ENCODE measurements around the gene DEPDC5.
"Not testable (repeated sequence)": the region's sequence is repeated elsewhere in the genome, so short reads cannot be mapped to it uniquely, and the experiment has no call there.

Gene DEPDC5

GRCh38 chr22:31749636-31750364, 4.0 kb upstream of the DEPDC5 start, which contains the start of gene PRR14L:
Gene PRR14L, minus strand, starts transcription at chr22:31750132. Its CDS starts 11,272 bp downstream, at chr22:31738860.
- peak; percentile 95 for DNase-seq (ENCODE audit: low read depth)

GRCh38 chr22:31750365-31751284, 3.2 kb upstream of the DEPDC5 start:
- DNase-seq (ENCODE audit: low read depth) = no peak

DNA sequence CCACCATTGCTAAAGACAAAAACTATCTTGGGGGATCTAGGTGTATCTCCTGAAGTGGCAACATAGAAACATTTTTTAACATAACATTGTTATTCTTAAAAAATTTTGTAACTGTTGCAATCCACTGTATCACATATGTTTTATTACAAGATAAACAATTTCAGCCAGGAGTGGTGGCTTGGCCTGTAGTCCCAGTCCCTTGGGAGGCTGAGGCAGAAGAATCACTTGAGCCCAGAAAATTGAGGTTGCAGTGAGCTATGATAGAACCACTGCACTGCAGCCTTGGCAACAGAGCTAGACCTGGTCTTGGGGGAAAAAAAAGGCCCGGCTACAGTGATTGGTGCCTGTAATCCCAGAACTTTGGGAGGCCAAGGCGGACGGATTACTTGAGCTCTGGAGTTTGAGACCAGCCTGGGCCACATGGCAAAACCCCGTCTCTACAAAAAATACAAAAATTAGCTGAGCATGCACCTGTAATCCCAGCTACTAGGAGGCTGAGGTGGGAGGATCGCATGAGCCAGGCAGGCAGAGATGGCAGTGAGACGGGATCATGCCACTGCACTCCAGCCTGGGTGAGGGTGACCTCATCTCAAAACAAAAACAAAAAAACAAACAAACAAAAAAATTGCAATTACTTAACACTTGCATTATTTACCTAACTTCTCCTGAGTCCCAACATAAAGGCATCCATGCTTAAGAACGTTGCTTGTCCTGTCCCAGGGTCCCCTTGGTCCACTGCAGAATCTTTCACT, 1.5 kb upstream of the DEPDC5 start:
- DNase-seq (ENCODE audit: low read depth) = no peak

DNA sequence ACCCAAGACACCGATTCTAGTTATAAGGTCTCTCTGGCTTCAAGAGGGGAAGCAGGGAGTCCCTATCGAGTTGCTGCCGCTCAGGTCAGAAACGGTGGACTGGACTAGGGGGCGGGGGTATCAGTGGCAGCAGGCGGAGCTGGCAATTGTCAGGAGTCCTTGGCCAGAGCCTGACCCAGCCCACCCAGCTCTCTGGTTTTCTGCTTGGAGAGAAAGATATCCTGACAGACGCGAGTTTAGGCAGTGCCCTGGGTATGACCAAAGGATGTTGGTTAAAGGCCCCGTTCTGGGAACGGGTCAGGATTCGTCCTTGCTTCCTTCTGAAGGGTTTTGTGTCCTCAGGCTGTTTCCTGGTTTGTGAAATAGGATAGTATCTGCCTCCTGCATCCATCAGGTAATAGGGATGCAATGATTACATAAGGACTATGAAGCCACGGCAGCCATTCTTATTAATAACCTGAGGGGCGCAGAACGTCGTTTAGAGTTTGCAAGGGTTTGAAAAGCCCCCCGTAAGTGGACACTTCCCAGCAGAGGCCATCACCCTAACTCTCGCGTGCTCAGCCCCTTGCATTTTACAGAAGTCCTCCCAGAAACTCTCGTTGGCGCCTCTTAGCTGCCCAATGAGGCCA, 700 bp upstream of the DEPDC5 start:
- peak; percentile 60 for DNase-seq (ENCODE audit: low read depth)

DNA sequence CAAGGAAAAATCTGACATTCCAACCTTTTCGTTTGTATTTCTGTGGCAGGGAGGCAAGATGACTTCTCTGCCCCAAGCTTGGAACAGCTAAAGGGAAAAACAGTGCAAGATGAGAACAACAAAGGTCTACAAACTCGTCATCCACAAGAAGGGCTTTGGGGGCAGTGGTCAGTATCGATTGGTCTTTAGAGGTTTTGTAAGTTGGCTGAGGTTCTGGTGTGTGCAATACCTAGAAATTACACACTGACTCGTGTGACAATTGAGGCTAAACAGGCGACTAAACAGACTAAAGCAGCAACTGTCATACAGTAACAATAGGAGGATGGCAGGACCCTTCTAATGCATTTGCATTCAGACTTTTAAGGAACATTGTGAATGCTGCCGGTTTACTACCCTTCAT, 994 bp downstream of the DEPDC5 start:
- no peak for DNase-seq (ENCODE audit: low read depth)

- DNase-seq (ENCODE audit: low read depth) = no peak
These were observed 3.4 kb downstream of the DEPDC5 start for GRCh38 chr22:31757265-31757664.

GRCh38 chr22:31758860-31759259, 5.0 kb downstream of the DEPDC5 start:
- not testable (repeated sequence) for DNase-seq (ENCODE audit: low read depth)

- DNase-seq (ENCODE audit: low read depth) = no peak
These were observed 11.0 kb downstream of the DEPDC5 start for GRCh38 chr22:31764785-31765184.

- no peak for DNase-seq (ENCODE audit: low read depth)
These were observed 14.7 kb downstream of the DEPDC5 start for GRCh38 chr22:31768422-31769059.

DNA sequence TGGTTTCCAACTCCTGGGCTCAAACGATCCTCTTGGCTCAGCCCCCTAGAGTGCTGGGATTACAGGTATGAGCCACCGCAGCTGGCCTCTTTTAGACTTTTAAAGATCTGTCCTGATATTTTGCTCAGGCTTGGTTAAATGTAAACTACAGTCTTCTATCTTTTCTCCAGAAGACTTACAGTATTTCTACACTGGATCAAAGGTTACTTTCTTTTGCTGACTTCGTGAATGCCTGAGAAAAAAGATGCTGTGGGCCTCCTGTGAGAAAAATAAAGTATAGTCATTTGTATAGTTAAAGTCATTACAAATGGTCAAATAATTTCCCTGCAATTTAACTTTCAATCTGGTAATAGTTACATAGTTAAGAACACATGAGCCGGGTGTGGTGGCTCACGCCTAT, 19.6 kb downstream of the DEPDC5 start:
- no peak for DNase-seq (ENCODE audit: low read depth)

- DNase-seq (ENCODE audit: low read depth) = no peak
These were observed 22.4 kb downstream of the DEPDC5 start for GRCh38 chr22:31776231-31776630.

DNA sequence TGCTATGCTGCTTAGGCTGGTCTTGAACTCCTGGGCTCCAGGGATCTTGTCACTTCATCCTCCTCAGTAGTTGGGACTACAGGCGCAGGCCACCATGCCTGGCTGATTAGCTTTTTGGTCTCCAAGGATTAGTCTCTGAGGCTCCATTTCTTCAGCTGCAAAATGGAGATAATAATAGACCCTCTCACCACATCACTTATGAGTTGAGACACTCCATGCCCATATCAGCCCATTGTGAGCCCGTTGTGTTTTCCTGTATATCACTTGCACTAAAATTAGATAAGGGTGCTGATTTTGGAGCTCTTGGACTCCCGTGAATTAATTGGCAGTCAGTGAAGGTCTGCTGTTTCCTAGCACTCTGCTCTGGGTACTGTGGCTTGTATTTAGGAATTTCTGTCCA, 36.0 kb downstream of the DEPDC5 start:
- DNase-seq (ENCODE audit: low read depth) = no peak

- DNase-seq (ENCODE audit: low read depth) = no peak
These were observed 36.4 kb downstream of the DEPDC5 start for GRCh38 chr22:31790240-31790639.

GRCh38 chr22:31799358-31799757, 45.5 kb downstream of the DEPDC5 start:
- peak; percentile 42 for DNase-seq (ENCODE audit: low read depth)

- peak; percentile 81 for DNase-seq (ENCODE audit: low read depth)
These were observed 46.2 kb downstream of the DEPDC5 start for GRCh38 chr22:31800065-31800464.

DNA sequence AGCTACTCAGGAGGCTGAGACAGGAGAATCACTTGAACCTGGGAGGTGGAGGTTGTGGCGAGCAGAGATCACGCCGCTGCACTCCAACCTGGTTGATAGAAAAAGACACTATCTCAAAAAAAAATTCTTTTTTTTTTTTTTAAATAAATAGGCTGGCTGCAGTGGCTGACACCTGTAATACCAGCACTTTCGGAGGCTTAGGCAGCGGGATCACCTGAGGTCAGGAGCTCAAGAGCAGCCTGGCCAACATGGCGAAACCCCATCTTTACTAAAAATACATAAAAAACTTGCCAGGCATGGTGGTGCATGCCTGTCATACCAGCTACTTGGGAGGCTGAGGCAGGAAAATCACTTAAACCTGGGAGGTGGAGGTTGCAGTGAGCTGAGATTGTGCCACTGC, 47.0 kb downstream of the DEPDC5 start:
- DNase-seq (ENCODE audit: low read depth) = not testable (repeated sequence)

- DNase-seq (ENCODE audit: low read depth) = no peak
These were observed 48.8 kb downstream of the DEPDC5 start for GRCh38 chr22:31802575-31802974.

DNA sequence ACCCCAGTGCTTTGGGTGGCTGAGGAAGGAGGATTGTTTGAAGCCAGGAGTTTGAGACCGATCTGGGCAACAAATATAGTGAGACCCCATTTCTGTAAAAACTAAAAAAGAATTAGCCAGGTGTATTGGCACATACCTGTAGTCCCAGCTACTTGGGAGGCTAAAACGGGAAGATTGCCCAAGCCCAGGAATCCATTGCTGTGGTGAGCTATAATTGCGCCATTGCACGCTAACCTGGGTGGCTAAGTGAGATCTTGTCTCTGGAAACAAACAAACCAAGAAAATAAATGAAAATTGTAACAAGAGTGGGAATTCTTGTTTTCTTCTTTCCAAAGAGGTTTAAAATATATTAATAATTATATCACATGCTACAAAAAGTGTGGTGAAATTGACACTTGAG, 52.9 kb downstream of the DEPDC5 start:
- DNase-seq (ENCODE audit: low read depth) = no peak

DNA sequence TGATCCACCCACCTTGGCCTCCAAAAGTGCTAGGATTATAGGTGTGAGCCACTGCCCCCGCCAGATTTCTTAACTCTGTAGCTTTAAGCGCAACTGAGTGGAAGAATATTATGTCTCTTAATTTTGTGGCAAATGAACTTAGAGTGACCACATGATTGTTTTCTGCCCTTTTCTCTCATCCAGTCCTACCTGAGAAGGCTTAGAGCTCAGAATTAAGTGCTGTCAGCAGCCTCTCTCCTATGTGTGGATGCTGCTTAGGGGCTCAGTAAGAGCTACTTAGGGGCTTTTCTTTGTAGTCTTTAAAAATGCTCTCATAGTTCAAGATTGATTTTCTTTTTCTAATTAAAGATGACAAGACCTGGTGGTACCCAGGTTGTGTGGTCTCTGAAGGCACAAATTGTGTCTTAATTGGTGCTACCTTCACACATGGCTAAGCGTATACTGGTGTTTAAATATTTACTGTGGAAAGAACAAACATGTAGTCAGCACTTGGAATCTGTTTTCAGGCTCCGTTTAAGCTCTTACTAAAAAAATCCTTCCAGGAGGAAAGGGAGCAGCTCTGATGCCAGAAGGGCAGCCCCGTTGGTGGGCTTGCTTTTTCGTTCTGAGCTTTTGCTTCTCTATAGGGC, 59.3 kb downstream of the DEPDC5 start:
- no peak for DNase-seq (ENCODE audit: low read depth)

DNA sequence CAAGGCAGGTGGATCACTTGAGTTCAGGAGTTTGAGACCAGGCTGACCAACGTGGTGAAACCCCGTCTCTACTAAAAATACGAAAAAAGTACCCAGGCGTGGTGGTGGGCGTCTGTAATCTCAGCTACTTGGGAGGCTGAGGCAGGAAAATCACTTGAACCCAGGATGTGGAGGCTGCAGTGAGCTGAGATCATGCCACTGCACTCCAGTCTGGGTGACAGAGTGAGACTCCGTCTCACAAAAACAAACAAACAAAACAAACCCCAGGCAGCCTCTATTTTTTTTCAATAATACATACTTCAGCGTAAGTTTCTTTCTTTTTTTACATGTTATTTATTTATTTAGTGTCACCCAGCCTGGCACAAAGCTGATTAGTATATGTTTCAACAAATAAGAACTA, 60.1 kb downstream of the DEPDC5 start:
- DNase-seq (ENCODE audit: low read depth) = not testable (repeated sequence)

DNA sequence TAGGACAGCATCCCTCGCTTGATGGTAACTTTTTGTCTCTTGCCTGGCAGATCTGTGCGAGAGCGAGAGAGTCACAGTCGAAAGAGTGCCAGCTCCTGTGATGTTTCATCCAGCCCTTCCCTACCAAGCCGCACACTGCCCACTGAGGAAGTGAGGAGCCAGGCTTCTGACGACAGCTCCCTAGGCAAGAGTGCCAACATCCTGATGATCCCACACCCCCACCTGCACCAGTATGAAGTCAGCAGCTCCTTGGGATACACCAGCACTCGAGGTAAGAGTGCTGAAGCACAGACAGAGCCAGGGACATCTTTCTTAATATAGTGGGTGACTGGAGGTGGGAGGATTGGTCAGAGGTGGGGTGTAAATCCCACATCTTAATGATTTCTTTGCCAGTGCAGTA, 61.1 kb downstream of the DEPDC5 start:
- DNase-seq (ENCODE audit: low read depth) = no peak

Measured in ELR (cell line).